Effector CD8-positive, alpha-beta T cell (primary cell): ENCODE results near the gene RAD23B.

ENCODE experiments used
- DNase-seq: peaks from one replicate; lab custom pipeline; 2025; lab: John Stamatoyannopoulos, UW

The RAD23B gene

DNA sequence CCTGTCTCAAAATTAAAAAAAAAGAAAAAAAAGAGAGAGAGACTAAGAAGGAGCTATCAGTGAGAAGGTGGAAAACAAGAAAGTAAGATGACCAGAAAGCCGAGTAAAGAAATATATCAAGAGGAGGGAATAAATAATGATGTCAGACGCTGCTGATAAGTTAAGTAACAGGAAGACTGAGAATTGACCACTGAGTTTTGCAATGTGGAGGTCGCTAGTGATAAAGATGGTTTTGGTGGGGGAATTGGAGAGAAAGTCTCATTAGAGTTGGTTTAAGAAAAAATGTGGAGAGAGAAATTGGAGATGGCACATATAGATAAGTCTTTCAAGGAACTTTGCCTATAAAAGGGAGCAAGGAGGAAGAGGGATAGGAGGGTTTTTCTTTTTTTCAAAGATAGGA is 91.9 kb downstream of the RAD23B start:
- no peak for DNase-seq

DNA sequence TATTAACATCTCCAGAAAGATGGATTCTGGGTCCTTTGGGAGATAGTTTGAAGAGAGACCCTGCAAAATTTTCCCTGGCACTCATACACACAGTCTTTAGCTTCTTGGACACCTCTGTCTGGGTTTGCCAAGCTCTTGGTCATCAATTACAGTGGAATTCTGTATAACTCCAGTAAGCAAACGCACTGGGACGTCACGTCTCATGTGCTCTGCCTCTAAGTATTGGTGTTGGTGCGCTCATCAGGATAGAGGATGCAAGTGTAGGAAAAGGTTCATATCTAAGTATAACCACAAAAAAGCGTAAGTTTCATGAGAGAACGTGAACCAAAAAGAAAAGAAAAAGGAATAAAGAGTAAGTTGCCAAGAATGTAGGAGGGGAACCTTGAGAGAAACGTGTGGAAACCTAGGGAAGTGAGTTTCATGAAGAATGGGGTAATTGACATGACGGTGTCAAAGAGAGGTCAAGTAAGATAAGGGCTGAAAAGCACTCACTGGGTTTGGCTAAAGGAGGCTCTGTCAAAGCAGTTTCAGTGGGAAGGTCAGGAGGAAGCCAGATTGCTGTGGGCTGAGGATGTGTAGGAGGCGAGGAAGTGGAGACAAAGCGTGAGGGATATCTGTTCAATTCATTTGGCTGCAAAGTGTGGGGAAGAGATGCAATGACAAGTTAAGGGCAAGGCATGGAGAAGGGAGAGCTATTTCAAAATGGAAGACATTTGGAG is 92.7 kb downstream of the RAD23B start:
- no peak for DNase-seq

DNA sequence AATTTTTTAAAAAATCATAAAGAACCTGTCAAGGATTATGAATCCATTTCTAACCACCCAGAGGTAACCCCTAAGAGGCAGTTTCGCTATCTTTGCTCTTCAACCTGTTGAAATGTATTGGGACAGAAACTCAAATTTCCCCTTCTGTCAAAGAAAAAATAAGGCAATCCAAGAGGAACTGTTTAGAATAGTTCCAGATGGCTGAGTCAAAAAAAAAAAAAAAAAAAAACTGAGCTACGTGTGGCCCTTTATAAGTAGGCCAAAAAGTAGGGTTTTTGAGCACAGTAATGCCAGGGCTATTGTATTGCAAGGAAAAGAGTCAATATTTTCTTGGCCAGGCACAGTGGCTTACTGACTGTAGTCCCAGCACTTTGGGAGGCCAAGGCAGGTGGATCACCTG is 94.9 kb downstream of the RAD23B start:
- no peak for DNase-seq
